A549 (cell line): ENCODE measurements around the gene THOC2.
"Not testable (repeated sequence)": the region's sequence is repeated elsewhere in the genome, so short reads cannot be mapped to it uniquely, and the experiment has no call there.

Experiments
- BHLHE40 ChIP-seq: IDR thresholded peaks from 2 replicates; pipeline ENCODE4 v1.6.1; 2012; ENCODE audit warnings: low read depth, low read length, inconsistent platforms
- CHD4 ChIP-seq: fragments of 200-600 bp; sonication (generic); IDR thresholded peaks from 2 replicates; pipeline ENCODE4 v1.6.1; 2016; ENCODE audit warnings: antibody characterized with exemption, mild to moderate bottlenecking, borderline replicate concordance
- CTCF ChIP-seq: fragments of >200 bp; sonication (Bioruptor Twin); formaldehyde crosslinking; IDR thresholded peaks from 3 replicates; pipeline ENCODE4 v1.5.1; 2016
- NFE2L2 ChIP-seq: fragments of 150-350 bp; conservative IDR thresholded peaks from 2 replicates; pipeline ENCODE4 v1.6.1; 2014; ENCODE audit warnings: low read length
- POLR2A ChIP-seq: IDR thresholded peaks from 2 replicates; pipeline ENCODE4 v1.6.1; 2012; ENCODE audit warnings: mild to moderate bottlenecking, low read length
- SMC3 ChIP-seq: fragments of >200 bp; sonication (Bioruptor Twin); formaldehyde crosslinking; IDR thresholded peaks from 3 replicates; pipeline ENCODE4 v1.6.1; 2018; ENCODE audit warnings: inconsistent platforms
- TP53 ChIP-seq: fragments of 250-450 bp; sonication (Bioruptor Pico); IDR thresholded peaks from 2 replicates; pipeline ENCODE4 v1.5.0; 2021; ENCODE audit warnings: mild to moderate bottlenecking, moderate library complexity
- USF2 ChIP-seq: fragments of 450-650 bp; IDR thresholded peaks from 2 replicates; pipeline ENCODE4 v1.6.1; 2014; ENCODE audit warnings: antibody characterized with exemption

- not testable (repeated sequence) for TF ChIP-seq SMC3; NFE2L2; CTCF; POLR2A; BHLHE40; CHD4; TP53 (CRISPR knock-in tag); USF2
Measured at GRCh38 chrX:123734079-123734478, 1.2 kb upstream of the THOC2 start.
